A549 (cell line): ENCODE measurements around the gene ZC3H7A.

Experiments used
- CTCF ChIP-seq: fragments of >200 bp; sonication (Bioruptor Twin); formaldehyde crosslinking; IDR thresholded peaks from 3 replicates; pipeline ENCODE4 v1.5.1; 2016
- EP300 ChIP-seq, 2 experiments: fragments of >200 bp; sonication (Bioruptor Twin); formaldehyde crosslinking; IDR thresholded peaks; 2 replicates in 1 of 2; 3 replicates in 1 of 2; pipeline ENCODE4 v1.6.1; 2016 to 2017
- HDAC2 ChIP-seq: fragments of 200-600 bp; sonication (generic); IDR thresholded peaks from 2 replicates; pipeline ENCODE4 v1.6.1; 2016
- HMGXB4 ChIP-seq: fragments of 250-450 bp; sonication (Bioruptor Pico); IDR thresholded peaks from 2 replicates; pipeline ENCODE4 v1.5.0; 2021; ENCODE audit warnings: mild to moderate bottlenecking, moderate library complexity, borderline replicate concordance
- JUNB ChIP-seq: fragments of >200 bp; sonication (Bioruptor Twin); formaldehyde crosslinking; IDR thresholded peaks from 2 replicates; pipeline ENCODE4 v1.6.1; 2016
- MAFK ChIP-seq: fragments of 450-650 bp; IDR thresholded peaks from 2 replicates; pipeline ENCODE4 v1.6.1; 2014; ENCODE audit not compliant: partially characterized antibody
- MAX ChIP-seq: IDR thresholded peaks from 2 replicates; pipeline ENCODE4 v1.6.1; 2012
- POLR2A ChIP-seq: IDR thresholded peaks from 2 replicates; pipeline ENCODE4 v1.6.1; 2012; ENCODE audit warnings: mild to moderate bottlenecking, low read length
- RAD21 ChIP-seq, 2 experiments: fragments of >200 bp in 1 of 2; sonication (Bioruptor Twin) in 1 of 2; formaldehyde crosslinking in 1 of 2; IDR thresholded peaks in 1 of 2; conservative IDR thresholded peaks in 1 of 2; 2 replicates in 1 of 2; 3 replicates in 1 of 2; pipeline ENCODE4 v1.6.1; 2012 to 2018; ENCODE audit warnings: inconsistent platforms in 1 of 2
- REST ChIP-seq: fragments of 200-600 bp; sonication (generic); IDR thresholded peaks from 2 replicates; pipeline ENCODE4 v1.6.1; 2016; ENCODE audit warnings: antibody characterized with exemption, mild to moderate bottlenecking, moderate library complexity
- ZFP36 ChIP-seq: fragments of 450-650 bp; IDR thresholded peaks from 2 replicates; pipeline ENCODE4 v1.6.1; 2014; ENCODE audit warnings: borderline replicate concordance; ENCODE audit not compliant: partially characterized antibody

GRCh38 chr16:11705311-11706025, 91.6 kb downstream of the ZC3H7A start:
- TF ChIP-seq POLR2A, result no peak
- TF ChIP-seq CTCF, result no peak
- TF ChIP-seq MAX, result no peak
- TF ChIP-seq JUNB, result no peak
- TF ChIP-seq RAD21 (conservative IDR thresholded peaks at IDR 0.05 in 1 of 2, IDR thresholded peaks at IDR 0.05 in 1 of 2), result no peak
- TF ChIP-seq REST, result no peak
- TF ChIP-seq HDAC2, result no peak
- no peak for TF ChIP-seq EP300 (IDR thresholded peaks at IDR 0.05)
- no peak for TF ChIP-seq ZFP36
- no peak for TF ChIP-seq MAFK
- no peak for TF ChIP-seq HMGXB4
